PC-3 (cell line): ENCODE results near the gene PROSER1. TPM values are rescaled to one million over a fixed set of nuclear protein-coding genes. Genes with fewer than 3 reads are reported as not detected.
A peak's percentile ranks its signal among the peaks of the same experiment; 100 is the strongest.

Experiments used
- ATAC-seq: fragments of 200-7000 bp; cut with Tn5 transposase; 2 replicates; pipeline ENCODE4 v1.9.1; 2020; ENCODE audit warnings: mild to moderate bottlenecking, moderate library complexity
- BruUV-seq: library from RNA; stranded (reverse); fragments of 400-500 nt; replicated peaks from 2 replicates; lab custom pipeline; 2021; lab: Mats Ljungman, UMichigan
- CTCF ChIA-PET: fragments of 300-600 bp; sonication (Branson Sonifier 250); formaldehyde crosslinking; loops from one replicate; lab custom pipeline; 2022; ENCODE audit warnings: antibody characterized with exemption; lab: Charles Lee
- POLR2A ChIA-PET: fragments of 300-600 bp; sonication (Branson Sonifier 250); formaldehyde crosslinking; loops from one replicate; lab custom pipeline; 2022; ENCODE audit warnings: antibody characterized with exemption; ENCODE audit not compliant: unreplicated experiment; lab: Charles Lee
- DNase-seq: peaks from one replicate; pipeline ENCODE4 v3.0.0-alpha.2; 2015
- H2AFZ ChIP-seq: fragments of 300-600 bp; sonication (generic); 2 replicates; pipeline ENCODE4 v1.6.0; 2016; ENCODE audit warnings: antibody characterized with exemption, low read length
- H3F3A ChIP-seq: fragments of 300-600 bp; sonication (generic); one replicate; pipeline ENCODE4 v1.6.0; 2017; ENCODE audit warnings: antibody characterized with exemption, low read length, control low read depth, mild to moderate bottlenecking; ENCODE audit not compliant: unreplicated experiment
- H3K27ac ChIP-seq: fragments of 300-600 bp; sonication (generic); 2 replicates; pipeline ENCODE4 v1.5.1; 2016; ENCODE audit warnings: mild to moderate bottlenecking, low read length
- H3K27me3 ChIP-seq: fragments of 300-600 bp; sonication (generic); 2 replicates; pipeline ENCODE4 v1.6.1; 2016; ENCODE audit warnings: low read length, mixed read lengths
- H3K36me3 ChIP-seq: fragments of 300-600 bp; sonication (generic); 2 replicates; pipeline ENCODE4 v1.6.1; 2016; ENCODE audit warnings: low read depth, mixed run types, low read length, mixed read lengths
- H3K4me1 ChIP-seq: fragments of 300-600 bp; sonication (generic); 2 replicates; pipeline ENCODE4 v1.5.1; 2016; ENCODE audit warnings: low read length; ENCODE audit not compliant: insufficient read depth
- H3K4me2 ChIP-seq: fragments of 300-600 bp; sonication (generic); 2 replicates; pipeline ENCODE4 v1.6.0; 2016; ENCODE audit warnings: low read length
- H3K4me3 ChIP-seq: fragments of 300-600 bp; sonication (generic); 2 replicates; pipeline ENCODE4 v1.5.1; 2016; ENCODE audit warnings: mild to moderate bottlenecking, low read length, mixed read lengths
- H3K79me2 ChIP-seq: fragments of 300-600 bp; sonication (generic); 2 replicates; pipeline ENCODE4 v1.6.1; 2017; ENCODE audit warnings: low read length, mixed read lengths
- H3K9ac ChIP-seq: fragments of 300-600 bp; sonication (generic); 2 replicates; pipeline ENCODE4 v1.6.0; 2016; ENCODE audit warnings: mild to moderate bottlenecking, low read length
- H3K9me2 ChIP-seq: fragments of 300-600 bp; sonication (generic); replicated peaks from 2 replicates; pipeline ENCODE4 v1.6.1; 2016; ENCODE audit warnings: mixed run types, low read length, mixed read lengths
- H3K9me3 ChIP-seq: fragments of 300-600 bp; sonication (generic); 2 replicates; pipeline ENCODE4 v1.6.1; 2016; ENCODE audit warnings: low read length, mixed read lengths
- H4K20me1 ChIP-seq: fragments of 300-600 bp; sonication (generic); 2 replicates; pipeline ENCODE4 v1.6.1; 2016; ENCODE audit warnings: low read length, mixed read lengths
- EZH2 ChIP-seq: fragments of 300-600 bp; sonication (generic); IDR thresholded peaks from one replicate; pipeline ENCODE4 v1.6.1; 2017; ENCODE audit warnings: antibody characterized with exemption, mild to moderate bottlenecking, low read length; ENCODE audit not compliant: unreplicated experiment
- EZH2phosphoT487 ChIP-seq: fragments of 300-600 bp; sonication (generic); IDR thresholded peaks from 2 replicates; pipeline ENCODE4 v1.6.1; 2018; ENCODE audit warnings: mild to moderate bottlenecking, antibody characterized with exemption, low read length, borderline replicate concordance
- intact Hi-C: fragments of 100-400 bp; cut with micrococcal nuclease; formaldehyde crosslinking; loops from 2 replicates; pipeline ENCODE4 v1.9.0; 2023
- total RNA-seq: library from RNA; depleted of rRNA; stranded (reverse); fragments of >200 nt; gene quantifications from 2 replicates; pipeline ENCODE4 v1.2.3, GENCODE V29; 2014
- TF ChIP-seq, protein P1 (sequence below): fragments of 300-600 bp; sonication (generic); conservative IDR thresholded peaks from 2 replicates; pipeline ENCODE4 v1.5.1; 2017; ENCODE audit warnings: antibody characterized with exemption, low read depth, mild to moderate bottlenecking, low read length

PROSER1 gene
- total RNA-seq, 1 experiment from 2014 or later: 6.6 TPM

DNA sequence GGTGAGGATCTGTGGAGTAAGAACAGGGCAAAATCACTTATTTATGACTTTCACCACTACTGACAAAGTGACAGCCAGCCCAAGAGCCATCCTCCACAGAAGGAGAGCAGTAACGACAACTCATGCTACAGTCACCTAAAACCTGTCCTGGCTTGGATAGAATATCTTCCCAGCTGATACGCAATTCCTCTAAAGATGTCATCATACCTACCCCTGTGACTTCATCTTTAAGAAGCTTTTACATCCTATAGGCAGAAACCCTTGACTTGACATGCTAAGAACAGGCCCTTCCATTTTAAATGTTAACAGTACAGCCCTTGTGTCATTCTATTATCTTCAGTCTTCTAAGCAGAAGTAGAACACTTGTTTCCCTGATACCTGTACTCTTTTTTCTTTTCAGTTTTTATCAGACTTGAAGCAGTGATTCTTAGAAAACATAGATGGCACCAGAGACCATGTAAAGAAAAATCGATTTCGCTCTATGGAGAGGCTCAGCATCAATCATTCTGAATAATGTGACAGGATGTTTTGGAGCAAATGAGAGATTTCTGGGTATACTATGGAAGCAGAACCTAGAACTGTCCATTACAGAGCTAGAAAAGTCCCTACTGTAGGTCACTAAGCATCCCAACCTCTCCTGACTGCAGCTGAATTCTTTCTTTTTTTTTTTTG lies 67.4 kb downstream of the PROSER1 start:
- Histone ChIP-seq H3K36me3 (no peaks in the 10 kb centered on the region), H3F3A (no peaks in the 10 kb centered on the region), H3K4me1 (no peaks in the 10 kb centered on the region), H3K4me2 (no peak overlapping the region), H3K27me3 (peaks cover 58% of the 10 kb centered on the region), H3K79me2 (no peaks in the 10 kb centered on the region), H3K27ac (no peak overlapping the region), H3K4me3 (no peak overlapping the region), H3K9me3 (no peaks in the 10 kb centered on the region), H4K20me1 (no peaks in the 10 kb centered on the region), H3K9me2 (no peaks in the 10 kb centered on the region), H3K9ac (no peak overlapping the region), H2AFZ (no peak overlapping the region)
- no peak for DNase-seq
- POLR2A ChIA-PET: no interaction called here
- CTCF ChIA-PET: no interaction called here
- TF ChIP-seq, protein P1, sequence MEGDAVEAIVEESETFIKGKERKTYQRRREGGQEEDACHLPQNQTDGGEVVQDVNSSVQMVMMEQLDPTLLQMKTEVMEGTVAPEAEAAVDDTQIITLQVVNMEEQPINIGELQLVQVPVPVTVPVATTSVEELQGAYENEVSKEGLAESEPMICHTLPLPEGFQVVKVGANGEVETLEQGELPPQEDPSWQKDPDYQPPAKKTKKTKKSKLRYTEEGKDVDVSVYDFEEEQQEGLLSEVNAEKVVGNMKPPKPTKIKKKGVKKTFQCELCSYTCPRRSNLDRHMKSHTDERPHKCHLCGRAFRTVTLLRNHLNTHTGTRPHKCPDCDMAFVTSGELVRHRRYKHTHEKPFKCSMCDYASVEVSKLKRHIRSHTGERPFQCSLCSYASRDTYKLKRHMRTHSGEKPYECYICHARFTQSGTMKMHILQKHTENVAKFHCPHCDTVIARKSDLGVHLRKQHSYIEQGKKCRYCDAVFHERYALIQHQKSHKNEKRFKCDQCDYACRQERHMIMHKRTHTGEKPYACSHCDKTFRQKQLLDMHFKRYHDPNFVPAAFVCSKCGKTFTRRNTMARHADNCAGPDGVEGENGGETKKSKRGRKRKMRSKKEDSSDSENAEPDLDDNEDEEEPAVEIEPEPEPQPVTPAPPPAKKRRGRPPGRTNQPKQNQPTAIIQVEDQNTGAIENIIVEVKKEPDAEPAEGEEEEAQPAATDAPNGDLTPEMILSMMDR: 0 out of 2 replicates have a peak, but pooled peaks have one; percentile 26
- TF ChIP-seq EZH2phosphoT487: no peak
- ATAC-seq: no peak
- BruUV-seq: no TSS peak
- intact Hi-C loops: loop anchor here (5.0 kb wide), 1 partner anchor 292 kb away; no protein-coding TSS in a partner anchor

DNA sequence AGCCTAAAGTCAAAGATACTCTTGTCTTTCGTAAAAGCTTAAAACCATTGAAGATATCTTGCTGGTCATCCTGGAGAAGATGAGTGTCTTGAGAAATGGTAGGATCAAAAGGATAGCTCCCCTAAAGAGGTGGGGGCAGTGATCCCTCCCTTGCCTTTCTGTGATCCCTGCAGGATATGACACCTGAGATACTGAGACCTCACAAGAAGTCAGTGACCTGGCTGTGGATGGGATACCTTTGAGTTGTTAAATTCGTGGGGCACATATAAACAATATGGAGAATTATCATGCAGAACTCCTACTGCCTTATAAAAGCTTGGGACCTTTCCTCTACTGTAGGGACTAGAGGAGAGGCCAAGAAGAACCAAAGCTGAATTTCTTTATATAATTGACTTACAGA lies 68.7 kb downstream of the PROSER1 start:
- H2AFZ ChIP-seq: no peak overlapping the region
- H3K9ac ChIP-seq: no peak overlapping the region
- intact Hi-C loops: no loop called here
- ChIA-PET POLR2A (no interaction called here), CTCF (no interaction called here)
- peaks cover 59% of the 10 kb centered on the region for H3K27me3 ChIP-seq
- no peaks in the 10 kb centered on the region for H3K9me3 ChIP-seq
- no peak overlapping the region for H3K4me2 ChIP-seq
- BruUV-seq: no TSS peak
- no peaks in the 10 kb centered on the region for H3K9me2 ChIP-seq
- H4K20me1 ChIP-seq: no peaks in the 10 kb centered on the region
- H3K27ac ChIP-seq: no peak overlapping the region
- TF ChIP-seq EZH2phosphoT487: no peak
- TF ChIP-seq EZH2: no peak
- TF ChIP-seq, protein P1: no peak
- no peaks in the 10 kb centered on the region for H3K4me1 ChIP-seq
- H3F3A ChIP-seq: no peaks in the 10 kb centered on the region
- no peak overlapping the region for H3K4me3 ChIP-seq
- DNase-seq (no peak), ATAC-seq (no peak)
- no peaks in the 10 kb centered on the region for H3K36me3 ChIP-seq
- no peaks in the 10 kb centered on the region for H3K79me2 ChIP-seq

DNA sequence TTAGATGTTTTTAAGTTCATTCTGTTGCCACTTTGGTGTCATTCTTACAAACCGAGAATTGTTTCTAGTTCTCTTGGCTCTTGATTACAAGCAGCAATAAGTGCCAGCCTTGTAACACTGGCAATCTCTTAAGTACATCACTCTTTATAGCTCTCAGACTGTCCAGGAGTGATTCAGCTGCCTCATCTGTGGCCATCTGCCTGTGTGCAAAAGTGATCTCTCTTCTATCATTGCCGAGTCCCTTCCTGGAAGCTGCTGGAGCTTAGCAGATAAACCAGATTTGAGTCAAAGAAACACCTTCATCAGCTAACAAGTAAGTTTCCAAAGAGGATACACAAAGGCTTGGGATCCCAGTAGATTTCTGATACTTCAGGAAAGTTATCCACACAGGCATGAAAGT lies 70.4 kb downstream of the PROSER1 start:
- POLR2A ChIA-PET: interaction anchor here (0.6 kb wide), 1 partner anchor 15 kb away, joined by 5 read pairs; no protein-coding TSS in a partner anchor
- H3K4me2 ChIP-seq: no peak overlapping the region
- no TSS peak for BruUV-seq
- no peaks in the 10 kb centered on the region for H3K9me2 ChIP-seq
- CTCF ChIA-PET: interaction anchor here (0.6 kb wide), 1 partner anchor 10 kb away, joined by 6 read pairs; no protein-coding TSS in a partner anchor
- no peak for ATAC-seq
- H3K27me3 ChIP-seq: peaks cover 54% of the 10 kb centered on the region
- no peaks in the 10 kb centered on the region for H3K4me1 ChIP-seq
- no peaks in the 10 kb centered on the region for H3F3A ChIP-seq
- H4K20me1 ChIP-seq: no peaks in the 10 kb centered on the region
- no peak for DNase-seq
- H3K36me3 ChIP-seq: no peaks in the 10 kb centered on the region
- no peak overlapping the region for H3K9ac ChIP-seq
- TF ChIP-seq EZH2 (no peak), EZH2phosphoT487 (no peak)
- TF ChIP-seq, protein P1: no peak
- intact Hi-C loops: no loop called here
- H3K79me2 ChIP-seq: no peaks in the 10 kb centered on the region
- no peak overlapping the region for H3K27ac ChIP-seq
- H3K4me3 ChIP-seq: no peak overlapping the region
- no peak overlapping the region for H2AFZ ChIP-seq
- H3K9me3 ChIP-seq: no peaks in the 10 kb centered on the region
